HEK293 (cell line): ENCODE results near the gene CDK4.

Experiments used
- CTCF ChIA-PET: fragments of 350-600 bp; formaldehyde crosslinking; extraction: SDS; loops from one replicate; lab custom pipeline; 2021; ENCODE audit warnings: antibody characterized with exemption; lab: Yijun Ruan, JAX
- POLR2A ChIA-PET: fragments of 300-600 bp; formaldehyde crosslinking; extraction: SDS; loops from one replicate; lab custom pipeline; 2020; ENCODE audit warnings: antibody characterized with exemption, inconsistent platforms; lab: Yijun Ruan, JAX
- H3K27ac ChIP-seq: fragments of 200-500 bp; sonication (Bioruptor generic); 2 replicates; pipeline ENCODE4 v1.5.1; 2014; ENCODE audit warnings: low read depth, low read length, control low read depth, inconsistent platforms; ENCODE audit errors: extremely low read depth
- H3K36me3 ChIP-seq, 2 experiments: fragments of 200-500 bp in 1 of 2; sonication (Bioruptor generic) in 1 of 2; 1 replicate in 1 of 2; 2 replicates in 1 of 2; pipeline ENCODE4 v1.5.1; 2014 to 2017; ENCODE audit warnings: inconsistent platforms in 2 of 2, low read length in 2 of 2; ENCODE audit not compliant: control insufficient read depth in 2 of 2, insufficient read depth in 1 of 2
- H3K4me1 ChIP-seq: fragments of 200-500 bp; sonication (Bioruptor generic); 2 replicates; pipeline ENCODE4 v1.5.1; 2014; ENCODE audit warnings: mild to moderate bottlenecking, low read length, inconsistent platforms; ENCODE audit not compliant: control insufficient read depth, insufficient read depth
- H3K4me3 ChIP-seq: 2 replicates; pipeline ENCODE4 v1.5.1; 2011; ENCODE audit warnings: low read depth, mild to moderate bottlenecking, control low read depth, low read length, moderate library complexity
- H3K9me3 ChIP-seq: fragments of 200-500 bp; sonication (Bioruptor generic); 2 replicates; pipeline ENCODE4 v1.5.1; 2014; ENCODE audit warnings: low read depth, low read length, inconsistent platforms; ENCODE audit not compliant: control insufficient read depth, insufficient read depth
- GFI1B ChIP-seq: fragments of 450-650 bp; formaldehyde crosslinking; IDR thresholded peaks from 2 replicates; pipeline ENCODE4 v1.5.1; 2016; ENCODE audit warnings: missing biosample characterization, missing genetic modification characterization
- GLIS1 ChIP-seq: fragments of 450-650 bp; formaldehyde crosslinking; IDR thresholded peaks from 2 replicates; pipeline ENCODE4 v1.5.1; 2016; ENCODE audit warnings: missing biosample characterization, missing genetic modification characterization
- IKZF3 ChIP-seq: fragments of 450-650 bp; IDR thresholded peaks from 2 replicates; pipeline ENCODE4 v1.5.0; 2018; ENCODE audit warnings: missing biosample characterization, mild to moderate bottlenecking, missing genetic modification characterization, moderate library complexity
- KLF16 ChIP-seq: fragments of 450-650 bp; formaldehyde crosslinking; IDR thresholded peaks from 2 replicates; pipeline ENCODE4 v1.5.1; 2017; ENCODE audit warnings: missing biosample characterization, missing genetic modification characterization
- MEIS1 ChIP-seq: sonication (generic); formaldehyde crosslinking; IDR thresholded peaks from 2 replicates; pipeline ENCODE4 v1.8.1; 2022; ENCODE audit warnings: missing genetic modification reagents, mild to moderate bottlenecking, borderline replicate concordance
- SP2 ChIP-seq: fragments of 450-650 bp; formaldehyde crosslinking; IDR thresholded peaks from 2 replicates; pipeline ENCODE4 v1.5.1; 2016; ENCODE audit warnings: missing biosample characterization, missing genetic modification characterization
- SP3 ChIP-seq: fragments of 450-650 bp; formaldehyde crosslinking; IDR thresholded peaks from 2 replicates; pipeline ENCODE4 v1.5.1; 2016; ENCODE audit warnings: missing biosample characterization, missing genetic modification characterization
- ZBTB20 ChIP-seq: fragments of 450-650 bp; formaldehyde crosslinking; IDR thresholded peaks from 2 replicates; pipeline ENCODE4 v1.5.1; 2016; ENCODE audit warnings: missing biosample characterization, missing genetic modification characterization
- ZBTB48 ChIP-seq: fragments of 450-650 bp; formaldehyde crosslinking; IDR thresholded peaks from 2 replicates; pipeline ENCODE4 v1.5.1; 2016; ENCODE audit warnings: missing biosample characterization, missing genetic modification characterization
- ZFHX2 ChIP-seq: fragments of 450-650 bp; formaldehyde crosslinking; conservative IDR thresholded peaks from 2 replicates; pipeline ENCODE4 v1.5.1; 2016; ENCODE audit warnings: missing biosample characterization, missing genetic modification characterization
- ZNF16 ChIP-seq: fragments of 450-650 bp; formaldehyde crosslinking; IDR thresholded peaks from 2 replicates; pipeline ENCODE4 v1.5.1; 2016; ENCODE audit warnings: low read depth, missing biosample characterization, missing genetic modification characterization
- ZNF169 ChIP-seq: fragments of 450-650 bp; formaldehyde crosslinking; IDR thresholded peaks from 2 replicates; pipeline ENCODE4 v1.5.1; 2016; ENCODE audit warnings: missing biosample characterization, missing genetic modification characterization
- ZNF2 ChIP-seq: fragments of 450-650 bp; formaldehyde crosslinking; IDR thresholded peaks from 2 replicates; pipeline ENCODE4 v1.5.1; 2016; ENCODE audit warnings: missing biosample characterization, missing genetic modification characterization
- ZNF292 ChIP-seq: fragments of 450-650 bp; formaldehyde crosslinking; IDR thresholded peaks from 2 replicates; pipeline ENCODE4 v1.5.1; 2016; ENCODE audit warnings: low read depth, missing biosample characterization, missing genetic modification characterization, borderline replicate concordance
- ZNF335 ChIP-seq: fragments of 450-650 bp; formaldehyde crosslinking; conservative IDR thresholded peaks from 2 replicates; pipeline ENCODE4 v1.5.1; 2016; ENCODE audit warnings: missing biosample characterization, missing genetic modification characterization
- ZNF350 ChIP-seq: fragments of 450-650 bp; formaldehyde crosslinking; IDR thresholded peaks from 2 replicates; pipeline ENCODE4 v1.5.0; 2017; ENCODE audit warnings: missing biosample characterization, mild to moderate bottlenecking, missing genetic modification characterization
- ZNF37A ChIP-seq: fragments of 450-650 bp; IDR thresholded peaks from 2 replicates; pipeline ENCODE4 v1.5.1; 2018; ENCODE audit warnings: missing biosample characterization, missing genetic modification characterization
- ZNF473 ChIP-seq: fragments of 450-650 bp; formaldehyde crosslinking; IDR thresholded peaks from 2 replicates; pipeline ENCODE4 v1.5.1; 2017; ENCODE audit warnings: missing biosample characterization, missing genetic modification characterization
- ZNF488 ChIP-seq: fragments of 450-650 bp; formaldehyde crosslinking; IDR thresholded peaks from 2 replicates; pipeline ENCODE4 v1.5.1; 2016; ENCODE audit warnings: missing biosample characterization, missing genetic modification characterization
- ZNF510 ChIP-seq: fragments of 450-650 bp; formaldehyde crosslinking; IDR thresholded peaks from 2 replicates; pipeline ENCODE4 v1.5.1; 2018; ENCODE audit warnings: mild to moderate bottlenecking, missing genetic modification characterization, missing biosample characterization; ENCODE audit not compliant: insufficient replicate concordance
- ZNF654 ChIP-seq: fragments of 450-650 bp; formaldehyde crosslinking; IDR thresholded peaks from 2 replicates; pipeline ENCODE4 v1.5.1; 2016; ENCODE audit warnings: low read depth, missing biosample characterization, missing genetic modification characterization
- ZNF692 ChIP-seq: fragments of 450-650 bp; formaldehyde crosslinking; IDR thresholded peaks from 2 replicates; pipeline ENCODE4 v1.5.1; 2016; ENCODE audit warnings: missing biosample characterization, missing genetic modification characterization
- ZNF76 ChIP-seq: fragments of 450-650 bp; formaldehyde crosslinking; IDR thresholded peaks from 2 replicates; pipeline ENCODE4; 2016; ENCODE audit warnings: low read depth, missing biosample characterization, missing genetic modification characterization, borderline replicate concordance
- TF ChIP-seq, protein P1 (sequence below): fragments of 450-650 bp; formaldehyde crosslinking; IDR thresholded peaks from 2 replicates; pipeline ENCODE4 v1.5.1; 2016; ENCODE audit warnings: missing biosample characterization, missing genetic modification characterization
- TF ChIP-seq, protein P2 (sequence below): fragments of 450-650 bp; formaldehyde crosslinking; IDR thresholded peaks from 2 replicates; pipeline ENCODE4 v1.5.1; 2016; ENCODE audit warnings: missing biosample characterization, missing genetic modification characterization

Gene CDK4

GRCh38 chr12:57736741-57737466 lies 15.2 kb downstream of the CDK4 start (continued):
- TF ChIP-seq ZNF76 (tag by site-specific recombination) (peak; percentile 41; the same call in 1 of the 2 replicates), ZFHX2 (tag by site-specific recombination) (peak; percentile 45), GLIS1 (peak; percentile 61), ZNF473 (no peak)

DNA sequence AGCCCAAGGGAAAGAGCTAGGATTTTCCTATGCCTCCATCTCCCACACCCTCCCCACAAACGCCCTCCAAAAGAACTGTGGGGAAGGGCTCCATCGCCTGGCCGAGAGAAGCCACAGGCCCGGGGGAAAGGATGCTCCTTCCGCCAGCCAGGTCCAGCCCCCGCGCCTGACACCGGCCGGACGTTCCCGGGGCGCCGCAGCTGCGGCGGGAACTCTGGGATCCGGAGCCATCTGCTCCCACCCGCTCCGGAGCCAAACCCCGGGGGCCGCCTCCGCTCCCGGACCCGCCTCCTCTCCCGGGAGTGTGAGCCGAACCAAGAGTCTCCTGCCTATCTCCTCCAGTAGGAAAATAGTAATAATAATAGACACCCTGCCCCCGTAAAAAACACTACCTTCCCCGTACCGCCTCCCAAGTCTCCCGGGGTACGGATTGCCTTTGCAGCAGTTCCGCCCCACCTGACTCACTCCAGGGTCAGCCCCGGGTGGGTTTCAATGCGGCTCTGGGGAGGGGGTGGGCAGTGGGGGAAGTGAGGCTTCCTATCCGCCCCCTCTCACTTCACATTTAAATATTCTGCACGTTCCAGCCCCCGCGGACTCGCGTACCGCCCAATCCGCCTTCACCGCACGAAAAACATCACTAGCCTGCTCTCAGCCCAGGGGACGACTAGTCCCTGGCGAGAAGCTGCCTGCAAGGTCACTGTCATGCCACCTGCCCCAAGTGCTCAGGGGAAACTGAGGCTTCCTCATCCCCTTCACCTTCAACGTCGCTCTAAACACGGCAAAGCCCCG lies 16.0 kb downstream of the CDK4 start:
- no peak overlapping the region for H3K27ac ChIP-seq
- peak overlapping the region; percentile 27 for H3K4me3 ChIP-seq
- no peaks in the 10 kb centered on the region for H3K9me3 ChIP-seq
- H3K4me1 ChIP-seq, result peaks cover 6% of the 10 kb centered on the region; the same call in 1 of the 2 replicates
- POLR2A ChIA-PET, result interaction anchor here (0.5 to 1.6 kb wide), 5 partner anchors 9 to 103 kb away, joined by 6 to 8 read pairs (median 6); partner anchors contain the start of gene TSPAN31
- H3K36me3 ChIP-seq, result no peaks in the 10 kb centered on the region
- CTCF ChIA-PET, result interaction anchor here (0.5 to 4.8 kb wide), 16 partner anchors 11 to 507 kb away, joined by 3 to 55 read pairs (median 3); partner anchors contain the start of genes EEF1AKMT3 and METTL1
- TF ChIP-seq MEIS1 (CRISPR knock-in tag) (no peak), ZNF292 (no peak), ZNF654 (tag by site-specific recombination) (peak; percentile 44), IKZF3 (peak; percentile 87; the same call in 1 of the 2 replicates), ZBTB20 (tag by site-specific recombination) (peak; percentile 87), ZNF510 (tag by site-specific recombination) (no peak), ZBTB48 (tag by site-specific recombination) (0 out of 2 replicates have a peak, but pooled peaks have one; percentile 1), ZNF169 (tag by site-specific recombination) (no peak), ZNF692 (no peak), GFI1B (tag by site-specific recombination) (no peak), GLIS1 (peak; percentile 74), ZNF2 (tag by site-specific recombination) (no peak), ZNF488 (tag by site-specific recombination) (no peak), ZNF473 (no peak), ZNF335 (peak; percentile 62), ZNF37A (tag by site-specific recombination) (no peak), SP2 (tag by site-specific recombination) (peak; percentile 84), KLF16 (0 out of 2 replicates have a peak, but pooled peaks have one; percentile 46), ZNF16 (no peak), ZNF350 (tag by site-specific recombination) (no peak), SP3 (peak; percentile 66)
- TF ChIP-seq, protein P1, sequence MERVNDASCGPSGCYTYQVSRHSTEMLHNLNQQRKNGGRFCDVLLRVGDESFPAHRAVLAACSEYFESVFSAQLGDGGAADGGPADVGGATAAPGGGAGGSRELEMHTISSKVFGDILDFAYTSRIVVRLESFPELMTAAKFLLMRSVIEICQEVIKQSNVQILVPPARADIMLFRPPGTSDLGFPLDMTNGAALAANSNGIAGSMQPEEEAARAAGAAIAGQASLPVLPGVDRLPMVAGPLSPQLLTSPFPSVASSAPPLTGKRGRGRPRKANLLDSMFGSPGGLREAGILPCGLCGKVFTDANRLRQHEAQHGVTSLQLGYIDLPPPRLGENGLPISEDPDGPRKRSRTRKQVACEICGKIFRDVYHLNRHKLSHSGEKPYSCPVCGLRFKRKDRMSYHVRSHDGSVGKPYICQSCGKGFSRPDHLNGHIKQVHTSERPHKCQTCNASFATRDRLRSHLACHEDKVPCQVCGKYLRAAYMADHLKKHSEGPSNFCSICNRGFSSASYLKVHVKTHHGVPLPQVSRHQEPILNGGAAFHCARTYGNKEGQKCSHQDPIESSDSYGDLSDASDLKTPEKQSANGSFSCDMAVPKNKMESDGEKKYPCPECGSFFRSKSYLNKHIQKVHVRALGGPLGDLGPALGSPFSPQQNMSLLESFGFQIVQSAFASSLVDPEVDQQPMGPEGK (tag by site-specific recombination), result peak; percentile 88
- TF ChIP-seq, protein P2, sequence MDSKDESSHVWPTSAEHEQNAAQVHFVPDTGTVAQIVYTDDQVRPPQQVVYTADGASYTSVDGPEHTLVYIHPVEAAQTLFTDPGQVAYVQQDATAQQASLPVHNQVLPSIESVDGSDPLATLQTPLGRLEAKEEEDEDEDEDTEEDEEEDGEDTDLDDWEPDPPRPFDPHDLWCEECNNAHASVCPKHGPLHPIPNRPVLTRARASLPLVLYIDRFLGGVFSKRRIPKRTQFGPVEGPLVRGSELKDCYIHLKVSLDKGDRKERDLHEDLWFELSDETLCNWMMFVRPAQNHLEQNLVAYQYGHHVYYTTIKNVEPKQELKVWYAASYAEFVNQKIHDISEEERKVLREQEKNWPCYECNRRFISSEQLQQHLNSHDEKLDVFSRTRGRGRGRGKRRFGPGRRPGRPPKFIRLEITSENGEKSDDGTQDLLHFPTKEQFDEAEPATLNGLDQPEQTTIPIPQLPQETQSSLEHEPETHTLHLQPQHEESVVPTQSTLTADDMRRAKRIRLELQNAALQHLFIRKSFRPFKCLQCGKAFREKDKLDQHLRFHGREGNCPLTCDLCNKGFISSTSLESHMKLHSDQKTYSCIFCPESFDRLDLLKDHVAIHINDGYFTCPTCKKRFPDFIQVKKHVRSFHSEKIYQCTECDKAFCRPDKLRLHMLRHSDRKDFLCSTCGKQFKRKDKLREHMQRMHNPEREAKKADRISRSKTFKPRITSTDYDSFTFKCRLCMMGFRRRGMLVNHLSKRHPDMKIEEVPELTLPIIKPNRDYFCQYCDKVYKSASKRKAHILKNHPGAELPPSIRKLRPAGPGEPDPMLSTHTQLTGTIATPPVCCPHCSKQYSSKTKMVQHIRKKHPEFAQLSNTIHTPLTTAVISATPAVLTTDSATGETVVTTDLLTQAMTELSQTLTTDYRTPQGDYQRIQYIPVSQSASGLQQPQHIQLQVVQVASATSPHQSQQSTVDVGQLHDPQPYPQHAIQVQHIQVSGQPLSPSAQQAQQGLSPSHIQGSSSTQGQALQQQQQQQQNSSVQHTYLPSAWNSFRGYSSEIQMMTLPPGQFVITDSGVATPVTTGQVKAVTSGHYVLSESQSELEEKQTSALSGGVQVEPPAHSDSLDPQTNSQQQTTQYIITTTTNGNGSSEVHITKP, result peak; percentile 74
